HepG2 (cell line): ENCODE measurements around the gene KDM8. TPM values are rescaled to one million over a fixed set of nuclear protein-coding genes. Genes with fewer than 3 reads are reported as not detected.
A peak's percentile ranks its signal among the peaks of the same experiment; 100 is the strongest.

Experiments used
- CREBL2 ChIP-seq: sonication (generic); formaldehyde crosslinking; IDR thresholded peaks from 2 replicates; pipeline ENCODE4 v1.8.1; 2023; ENCODE audit warnings: missing genetic modification reagents, mild to moderate bottlenecking, borderline replicate concordance
- GLI4 ChIP-seq: sonication (generic); formaldehyde crosslinking; IDR thresholded peaks from 2 replicates; pipeline ENCODE4 v1.5.1; 2020; ENCODE audit warnings: missing genetic modification reagents, mild to moderate bottlenecking, moderate library complexity, borderline replicate concordance
- GTF3A ChIP-seq: sonication (generic); formaldehyde crosslinking; conservative IDR thresholded peaks from 2 replicates; pipeline ENCODE4 v1.4.0; 2020; ENCODE audit warnings: mild to moderate bottlenecking, missing genetic modification reagents
- PLRG1 ChIP-seq: fragments of 450-650 bp; conservative IDR thresholded peaks from 2 replicates; pipeline ENCODE4 v1.6.1; 2016
- POLR2AphosphoS5 ChIP-seq: IDR thresholded peaks from 2 replicates; pipeline ENCODE4 v1.6.1; 2012; ENCODE audit warnings: low read depth, low read length
- PRDM10 ChIP-seq: sonication (generic); formaldehyde crosslinking; IDR thresholded peaks from 2 replicates; pipeline ENCODE4 v1.4.0; 2020; ENCODE audit warnings: low read depth, missing genetic modification reagents
- SMARCE1 ChIP-seq: fragments of 450-650 bp; IDR thresholded peaks from 2 replicates; pipeline ENCODE4 v1.6.1; 2017; ENCODE audit warnings: borderline replicate concordance
- SOX13 ChIP-seq, 3 experiments: fragments of 450-650 bp in 1 of 3; sonication (generic) in 1 of 3; formaldehyde crosslinking in 1 of 3; IDR thresholded peaks in 2 of 3; conservative IDR thresholded peaks in 1 of 3; 2 replicates each; pipeline versions ENCODE4 v1.5.0 to v1.6.1; 2016 to 2020; ENCODE audit warnings: antibody characterized with exemption in 1 of 3, mild to moderate bottlenecking in 1 of 3, missing compliant biosample characterization in 1 of 3, missing genetic modification reagents in 1 of 3, moderate library complexity in 1 of 3
- TGIF2 ChIP-seq: IDR thresholded peaks from 2 replicates; pipeline ENCODE4 v1.6.1; 2016; ENCODE audit warnings: control low read depth, missing compliant biosample characterization
- WIZ ChIP-seq: sonication (generic); formaldehyde crosslinking; IDR thresholded peaks from 2 replicates; pipeline ENCODE4 v1.5.1; 2020; ENCODE audit warnings: mild to moderate bottlenecking, missing genetic modification reagents
- XRCC5 ChIP-seq: fragments of 200-400 bp; formaldehyde crosslinking; optimal IDR thresholded peaks from 2 replicates; pipeline ENCODE3; 2017; ENCODE audit warnings: mild to moderate bottlenecking, low read length
- ZBTB21 ChIP-seq: sonication (generic); formaldehyde crosslinking; IDR thresholded peaks from 2 replicates; pipeline ENCODE4 v1.4.0; 2020; ENCODE audit warnings: missing genetic modification reagents
- ZNF232 ChIP-seq: sonication (generic); formaldehyde crosslinking; IDR thresholded peaks from 2 replicates; pipeline ENCODE4 v1.4.0; 2020; ENCODE audit warnings: missing genetic modification reagents, borderline replicate concordance
- ZNF496 ChIP-seq: sonication (generic); formaldehyde crosslinking; IDR thresholded peaks from 2 replicates; pipeline ENCODE4 v1.8.1; 2023; ENCODE audit warnings: mild to moderate bottlenecking, moderate library complexity, missing genetic modification reagents; ENCODE audit not compliant: insufficient replicate concordance
- ZNF530 ChIP-seq: sonication (generic); formaldehyde crosslinking; IDR thresholded peaks from 2 replicates; pipeline ENCODE4 v1.5.0; 2020; ENCODE audit warnings: low read depth, mild to moderate bottlenecking, missing genetic modification reagents
- ZNF564 ChIP-seq: sonication (generic); formaldehyde crosslinking; IDR thresholded peaks from 2 replicates; pipeline ENCODE4 v1.8.1; 2023; ENCODE audit warnings: mild to moderate bottlenecking, missing genetic modification reagents
- ZNF605 ChIP-seq: sonication (generic); formaldehyde crosslinking; IDR thresholded peaks from 2 replicates; pipeline ENCODE4 v1.8.0; 2022; ENCODE audit warnings: mild to moderate bottlenecking, missing genetic modification reagents
- ZNF761 ChIP-seq: sonication (generic); formaldehyde crosslinking; conservative IDR thresholded peaks from 2 replicates; pipeline ENCODE4 v1.4.0; 2020; ENCODE audit warnings: mild to moderate bottlenecking, missing genetic modification reagents
- ZNF879 ChIP-seq: sonication (generic); formaldehyde crosslinking; IDR thresholded peaks from 2 replicates; pipeline ENCODE4 v1.8.1; 2023; ENCODE audit warnings: missing genetic modification reagents
- ZSCAN12 ChIP-seq: sonication (generic); formaldehyde crosslinking; IDR thresholded peaks from 2 replicates; pipeline ENCODE4 v1.9.0; 2021; ENCODE audit warnings: mild to moderate bottlenecking, missing genetic modification reagents
- polyA plus RNA-seq, 8 experiments: library from polyadenylated mRNA; depleted of rRNA in 3 of 8; stranded (reverse) in 7 of 8; unstranded in 1 of 8; fragments of >200 nt; fragmentation: Illumina TruSeq in 4 of 8; extraction: Trizol in 4 of 8; gene quantifications; 2 replicates each; pipeline versions ENCODE4 v1.2.1 to v1.2.3, GENCODE V29; 2011 to 2016; ENCODE audit warnings: low read depth in 4 of 8, missing spikeins in 1 of 8, mixed read lengths in 1 of 8; ENCODE audit not compliant: insufficient read depth in 1 of 8
- total RNA-seq, 5 experiments: library from RNA; depleted of rRNA; stranded (reverse); fragments of >200 nt; fragmentation: Illumina TruSeq; extraction: Trizol; gene quantifications; 2 replicates each; pipeline ENCODE4 v1.2.3, GENCODE V29; 2016; ENCODE audit warnings: low read depth in 1 of 5
- TF ChIP-seq, protein P1 (sequence below): sonication (generic); formaldehyde crosslinking; IDR thresholded peaks from 2 replicates; pipeline ENCODE4 v1.8.1; 2023; ENCODE audit warnings: missing genetic modification reagents, inconsistent platforms, borderline replicate concordance
- TF ChIP-seq, protein P2 (sequence below): sonication (generic); formaldehyde crosslinking; IDR thresholded peaks from 2 replicates; pipeline ENCODE4 v1.4.0; 2020; ENCODE audit warnings: mild to moderate bottlenecking, low read depth, missing genetic modification reagents
- TF ChIP-seq, protein P3 (sequence below): IDR thresholded peaks from 2 replicates; pipeline ENCODE4 v1.6.1; 2012; ENCODE audit warnings: low read depth, low read length, improper control_type of control experiment

KDM8 gene
- total and polyA plus RNA-seq, 2 of the 13 experiments (the other 11 are each of a cell fraction or from before 2014, with no cell fraction given) = 3.3 to 8.6 TPM

DNA sequence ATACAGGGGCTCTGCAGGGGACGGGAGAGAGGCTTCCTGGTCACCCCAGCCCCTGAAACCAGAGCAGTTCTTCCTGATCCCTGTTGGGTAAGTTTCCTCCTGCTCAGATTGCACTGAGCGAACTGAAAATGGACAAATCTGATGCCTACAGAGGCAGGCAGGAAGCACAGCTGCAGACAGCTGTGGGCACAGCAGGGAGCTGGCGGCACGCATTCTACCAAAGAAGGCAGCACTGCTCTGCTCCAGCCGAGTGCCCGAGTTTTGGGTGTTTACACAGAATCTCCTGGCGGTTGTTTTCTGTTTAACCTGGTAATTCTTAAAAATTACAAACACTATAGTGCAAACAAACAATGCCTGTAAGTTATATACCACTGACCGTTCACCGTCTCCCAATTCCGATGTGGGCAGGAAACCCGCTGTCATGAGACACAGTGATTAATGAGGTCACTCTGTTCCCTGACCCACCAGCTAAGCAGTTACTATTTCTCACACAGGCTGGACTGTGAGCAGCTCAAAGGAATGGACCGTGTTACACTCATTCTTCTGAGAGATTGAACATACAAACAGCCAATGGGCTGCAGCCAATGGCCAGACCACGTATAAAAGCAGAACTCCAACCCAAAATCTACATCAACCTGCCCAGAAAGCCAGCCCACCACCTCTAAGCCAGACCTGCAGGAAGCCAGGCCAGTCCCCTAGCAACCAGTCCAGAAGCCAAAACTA is 39.7 kb downstream of the KDM8 start (continued):
- TF ChIP-seq, protein P1, sequence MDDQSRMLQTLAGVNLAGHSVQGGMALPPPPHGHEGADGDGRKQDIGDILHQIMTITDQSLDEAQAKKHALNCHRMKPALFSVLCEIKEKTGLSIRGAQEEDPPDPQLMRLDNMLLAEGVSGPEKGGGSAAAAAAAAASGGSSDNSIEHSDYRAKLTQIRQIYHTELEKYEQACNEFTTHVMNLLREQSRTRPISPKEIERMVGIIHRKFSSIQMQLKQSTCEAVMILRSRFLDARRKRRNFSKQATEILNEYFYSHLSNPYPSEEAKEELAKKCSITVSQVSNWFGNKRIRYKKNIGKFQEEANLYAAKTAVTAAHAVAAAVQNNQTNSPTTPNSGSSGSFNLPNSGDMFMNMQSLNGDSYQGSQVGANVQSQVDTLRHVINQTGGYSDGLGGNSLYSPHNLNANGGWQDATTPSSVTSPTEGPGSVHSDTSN (CRISPR knock-in tag) = no peak
- TF ChIP-seq GLI4 (CRISPR knock-in tag) (no peak), TGIF2 (CRISPR knock-in tag) (peak; percentile 54; the same call in 1 of the 2 replicates), WIZ (no peak), ZNF496 (CRISPR knock-in tag) (no peak), PLRG1 (no peak), PRDM10 (CRISPR knock-in tag) (no peak), SMARCE1 (no peak), ZSCAN12 (CRISPR knock-in tag) (no peak), ZNF761 (CRISPR knock-in tag) (no peak), GTF3A (CRISPR knock-in tag) (no peak), ZNF605 (CRISPR knock-in tag) (no peak), ZBTB21 (CRISPR knock-in tag) (peak; percentile 74; the same call in 1 of the 2 replicates), ZNF232 (CRISPR knock-in tag) (no peak), ZNF879 (CRISPR knock-in tag) (no peak), SOX13 (IDR thresholded peaks at IDR 0.05) (no peak), SOX13 (CRISPR knock-in tag; conservative IDR thresholded peaks at IDR 0.05 in 1 of 2, IDR thresholded peaks at IDR 0.05 in 1 of 2) (no peak), XRCC5 (no peak), ZNF530 (CRISPR knock-in tag) (no peak), POLR2AphosphoS5 (no peak), ZNF564 (CRISPR knock-in tag) (no peak), CREBL2 (CRISPR knock-in tag) (no peak)
- TF ChIP-seq, protein P2, sequence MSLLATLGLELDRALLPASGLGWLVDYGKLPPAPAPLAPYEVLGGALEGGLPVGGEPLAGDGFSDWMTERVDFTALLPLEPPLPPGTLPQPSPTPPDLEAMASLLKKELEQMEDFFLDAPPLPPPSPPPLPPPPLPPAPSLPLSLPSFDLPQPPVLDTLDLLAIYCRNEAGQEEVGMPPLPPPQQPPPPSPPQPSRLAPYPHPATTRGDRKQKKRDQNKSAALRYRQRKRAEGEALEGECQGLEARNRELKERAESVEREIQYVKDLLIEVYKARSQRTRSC (CRISPR knock-in tag) = no peak
- TF ChIP-seq, protein P3, sequence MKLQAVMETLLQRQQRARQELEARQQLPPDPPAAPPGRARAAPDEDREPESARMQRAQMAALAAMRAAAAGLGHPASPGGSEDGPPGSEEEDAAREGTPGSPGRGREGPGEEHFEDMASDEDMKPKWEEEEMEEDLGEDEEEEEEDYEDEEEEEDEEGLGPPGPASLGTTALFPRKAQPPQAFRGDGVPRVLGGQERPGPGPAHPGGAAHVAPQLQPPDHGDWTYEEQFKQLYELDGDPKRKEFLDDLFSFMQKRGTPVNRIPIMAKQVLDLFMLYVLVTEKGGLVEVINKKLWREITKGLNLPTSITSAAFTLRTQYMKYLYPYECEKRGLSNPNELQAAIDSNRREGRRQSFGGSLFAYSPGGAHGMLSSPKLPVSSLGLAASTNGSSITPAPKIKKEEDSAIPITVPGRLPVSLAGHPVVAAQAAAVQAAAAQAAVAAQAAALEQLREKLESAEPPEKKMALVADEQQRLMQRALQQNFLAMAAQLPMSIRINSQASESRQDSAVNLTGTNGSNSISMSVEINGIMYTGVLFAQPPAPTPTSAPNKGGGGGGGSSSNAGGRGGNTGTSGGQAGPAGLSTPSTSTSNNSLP = peak; percentile 33; the same call in 1 of the 2 replicates
